Measurements from ENCODE around the gene PAK1.

DNA sequence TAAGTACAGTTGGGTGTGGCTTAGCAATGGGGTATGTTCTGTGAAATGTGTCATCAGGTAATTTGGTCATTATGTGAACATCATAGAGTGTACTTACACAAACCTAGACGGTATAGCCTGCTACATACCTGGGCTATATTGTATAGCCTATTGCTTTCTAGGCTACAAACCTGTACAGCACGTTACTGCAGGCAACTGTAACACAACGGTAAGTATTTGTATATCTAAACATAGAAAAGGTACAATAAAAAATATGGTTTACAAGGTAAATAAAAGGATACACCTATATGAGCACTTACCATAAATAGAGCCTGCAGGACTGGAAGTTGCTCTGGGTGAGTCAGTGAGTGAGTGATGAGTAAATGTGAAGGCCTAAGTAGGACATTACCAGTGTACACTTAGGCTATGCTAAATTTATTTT, 99.3 kb downstream of the PAK1 start:
- TF ChIP-seq, protein P1, sequence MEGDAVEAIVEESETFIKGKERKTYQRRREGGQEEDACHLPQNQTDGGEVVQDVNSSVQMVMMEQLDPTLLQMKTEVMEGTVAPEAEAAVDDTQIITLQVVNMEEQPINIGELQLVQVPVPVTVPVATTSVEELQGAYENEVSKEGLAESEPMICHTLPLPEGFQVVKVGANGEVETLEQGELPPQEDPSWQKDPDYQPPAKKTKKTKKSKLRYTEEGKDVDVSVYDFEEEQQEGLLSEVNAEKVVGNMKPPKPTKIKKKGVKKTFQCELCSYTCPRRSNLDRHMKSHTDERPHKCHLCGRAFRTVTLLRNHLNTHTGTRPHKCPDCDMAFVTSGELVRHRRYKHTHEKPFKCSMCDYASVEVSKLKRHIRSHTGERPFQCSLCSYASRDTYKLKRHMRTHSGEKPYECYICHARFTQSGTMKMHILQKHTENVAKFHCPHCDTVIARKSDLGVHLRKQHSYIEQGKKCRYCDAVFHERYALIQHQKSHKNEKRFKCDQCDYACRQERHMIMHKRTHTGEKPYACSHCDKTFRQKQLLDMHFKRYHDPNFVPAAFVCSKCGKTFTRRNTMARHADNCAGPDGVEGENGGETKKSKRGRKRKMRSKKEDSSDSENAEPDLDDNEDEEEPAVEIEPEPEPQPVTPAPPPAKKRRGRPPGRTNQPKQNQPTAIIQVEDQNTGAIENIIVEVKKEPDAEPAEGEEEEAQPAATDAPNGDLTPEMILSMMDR (IDR thresholded peaks at IDR 0.05), result no peak
- no peak for TF ChIP-seq ZFX (IDR thresholded peaks at IDR 0.05; ENCODE audit: borderline replicate concordance)
